BLaER1 (cell line): ENCODE results near the gene IPO5.
"Not testable (repeated sequence)": the region's sequence is repeated elsewhere in the genome, so short reads cannot be mapped to it uniquely, and the experiment has no call there.

Experiments
- H3K27ac ChIP-seq: shearing (Covaris generic); formaldehyde crosslinking; 2 replicates; pipeline ENCODE4 v1.8.1; 2022
- H3K27me3 ChIP-seq: shearing (Covaris generic); formaldehyde crosslinking; 2 replicates; pipeline ENCODE4 v1.8.1; 2022
- H3K36me3 ChIP-seq: shearing (Covaris generic); formaldehyde crosslinking; 2 replicates; pipeline ENCODE4 v1.8.1; 2022
- H3K4me1 ChIP-seq: shearing (Covaris generic); formaldehyde crosslinking; 2 replicates; pipeline ENCODE4 v1.8.1; 2022
- H3K4me2 ChIP-seq: shearing (Covaris generic); formaldehyde crosslinking; 2 replicates; pipeline ENCODE4 v1.8.1; 2022
- H3K4me3 ChIP-seq: shearing (Covaris generic); formaldehyde crosslinking; 2 replicates; pipeline ENCODE4 v1.8.1; 2022
- H3K9ac ChIP-seq: shearing (Covaris generic); formaldehyde crosslinking; 2 replicates; pipeline ENCODE4 v1.8.1; 2022
- H3K9me3 ChIP-seq: shearing (Covaris generic); formaldehyde crosslinking; 2 replicates; pipeline ENCODE4 v1.8.1; 2022
- H4K20me1 ChIP-seq: shearing (Covaris generic); formaldehyde crosslinking; 2 replicates; pipeline ENCODE4 v1.8.1; 2022
- Cebpa-rat ChIP-seq: shearing (Covaris generic); IDR thresholded peaks from 2 replicates; pipeline ENCODE4 v1.8.1; 2022

Gene IPO5

GRCh38 chr13:98033277-98034247, 80.1 kb downstream of the IPO5 start:
- Histone ChIP-seq H3K27me3 (no peaks in the 10 kb centered on the region), H3K36me3 (no peaks in the 10 kb centered on the region), H3K4me3 (no peak overlapping the region), H3K4me2 (no peak overlapping the region), H3K9me3 (no peaks in the 10 kb centered on the region), H3K4me1 (peaks cover 13% of the 10 kb centered on the region), H3K9ac (no peak overlapping the region), H4K20me1 (no peaks in the 10 kb centered on the region), H3K27ac (no peak overlapping the region)
- TF ChIP-seq Cebpa-rat = no peak

GRCh38 chr13:98035373-98035772, 81.9 kb downstream of the IPO5 start:
- Histone ChIP-seq H3K9ac (no peak overlapping the region), H3K9me3 (no peaks in the 10 kb centered on the region), H3K4me1 (peaks cover 10% of the 10 kb centered on the region), H3K4me3 (no peak overlapping the region), H3K4me2 (no peak overlapping the region; the same call in 1 of the 2 replicates), H3K36me3 (no peaks in the 10 kb centered on the region), H3K27me3 (no peaks in the 10 kb centered on the region), H4K20me1 (no peaks in the 10 kb centered on the region), H3K27ac (no peak overlapping the region)
- no peak for TF ChIP-seq Cebpa-rat

GRCh38 chr13:98036564-98037302, 83.3 kb downstream of the IPO5 start:
- not testable (repeated sequence) for H3K4me2 ChIP-seq, H3K36me3 ChIP-seq, H3K9ac ChIP-seq, H4K20me1 ChIP-seq, H3K4me1 ChIP-seq, H3K27ac ChIP-seq, H3K4me3 ChIP-seq, H3K27me3 ChIP-seq, H3K9me3 ChIP-seq

- no peak overlapping the region for H3K4me3 ChIP-seq
- no peaks in the 10 kb centered on the region for H3K36me3 ChIP-seq
- no peaks in the 10 kb centered on the region for H3K27me3 ChIP-seq
- H3K4me2 ChIP-seq = no peak overlapping the region
- TF ChIP-seq Cebpa-rat = no peak
- H3K4me1 ChIP-seq = peaks cover 4% of the 10 kb centered on the region
- H4K20me1 ChIP-seq = no peaks in the 10 kb centered on the region
- H3K9ac ChIP-seq = no peak overlapping the region
- H3K27ac ChIP-seq = no peak overlapping the region
- no peaks in the 10 kb centered on the region for H3K9me3 ChIP-seq
Measured at GRCh38 chr13:98039261-98039660, 85.8 kb downstream of the IPO5 start.

- H3K27me3 ChIP-seq = no peaks in the 10 kb centered on the region
- H3K4me2 ChIP-seq = no peak overlapping the region
- H3K36me3 ChIP-seq = no peaks in the 10 kb centered on the region
- peaks cover 11% of the 10 kb centered on the region for H3K4me1 ChIP-seq
- H4K20me1 ChIP-seq = no peaks in the 10 kb centered on the region
- no peak overlapping the region for H3K9ac ChIP-seq
- H3K27ac ChIP-seq = no peak overlapping the region
- TF ChIP-seq Cebpa-rat = no peak
- no peaks in the 10 kb centered on the region for H3K9me3 ChIP-seq
- no peak overlapping the region for H3K4me3 ChIP-seq
Measured at GRCh38 chr13:98039964-98040363, 86.5 kb downstream of the IPO5 start.

- no peaks in the 10 kb centered on the region for H3K27me3 ChIP-seq
- H3K27ac ChIP-seq = no peak overlapping the region
- H3K36me3 ChIP-seq = no peaks in the 10 kb centered on the region
- H4K20me1 ChIP-seq = no peaks in the 10 kb centered on the region
- H3K4me1 ChIP-seq = peaks cover 11% of the 10 kb centered on the region
- H3K9me3 ChIP-seq = no peaks in the 10 kb centered on the region
- no peak overlapping the region for H3K4me2 ChIP-seq
- H3K9ac ChIP-seq = no peak overlapping the region
- H3K4me3 ChIP-seq = no peak overlapping the region
- no peak for TF ChIP-seq Cebpa-rat
Measured at GRCh38 chr13:98041081-98041820, 87.8 kb downstream of the IPO5 start.

- Histone ChIP-seq H3K9ac (no peak overlapping the region), H3K9me3 (no peaks in the 10 kb centered on the region), H3K27me3 (no peaks in the 10 kb centered on the region), H4K20me1 (no peaks in the 10 kb centered on the region), H3K36me3 (no peaks in the 10 kb centered on the region), H3K27ac (no peak overlapping the region), H3K4me1 (peaks cover 11% of the 10 kb centered on the region), H3K4me3 (no peak overlapping the region), H3K4me2 (peak overlapping the region; percentile 47)
- no peak for TF ChIP-seq Cebpa-rat
Measured at GRCh38 chr13:98044301-98044700, 90.8 kb downstream of the IPO5 start.

- not testable (repeated sequence) for H3K4me3 ChIP-seq
Measured at GRCh38 chr13:98047785-98048184, 94.3 kb downstream of the IPO5 start.

GRCh38 chr13:98048265-98048664, 94.8 kb downstream of the IPO5 start:
- no peaks in the 10 kb centered on the region for H3K36me3 ChIP-seq
- no peak for TF ChIP-seq Cebpa-rat
- H3K4me3 ChIP-seq = no peak overlapping the region
- peaks cover 11% of the 10 kb centered on the region for H3K4me1 ChIP-seq
- no peak overlapping the region for H3K27ac ChIP-seq
- no peaks in the 10 kb centered on the region for H3K27me3 ChIP-seq
- H3K4me2 ChIP-seq = no peak overlapping the region
- H3K9me3 ChIP-seq = no peaks in the 10 kb centered on the region
- H3K9ac ChIP-seq = no peak overlapping the region
- no peaks in the 10 kb centered on the region for H4K20me1 ChIP-seq

More at GRCh38 chr13:98047785-98048184, 94.3 kb downstream of the IPO5 start:
- not testable (repeated sequence) for H4K20me1 ChIP-seq, H3K36me3 ChIP-seq, H3K9me3 ChIP-seq, H3K27ac ChIP-seq, H3K9ac ChIP-seq, H3K4me2 ChIP-seq, H3K27me3 ChIP-seq
- peaks cover 11% of the 10 kb centered on the region for H3K4me1 ChIP-seq
